HepG2 (cell line): ENCODE measurements around the gene CTSW. TPM values are rescaled to one million over a fixed set of nuclear protein-coding genes. Genes with fewer than 3 reads are reported as not detected.
A peak's percentile ranks its signal among the peaks of the same experiment; 100 is the strongest.

Experiments
- ATAC-seq: fragments of 200-7000 bp; cut with Tn5 transposase; 3 replicates; pipeline ENCODE4 v1.9.1; 2020; ENCODE audit warnings: mild to moderate bottlenecking, moderate library complexity
- BruUV-seq: library from RNA; stranded (reverse); fragments of 400-500 nt; replicated peaks from 2 replicates; lab custom pipeline; 2021; lab: Mats Ljungman, UMichigan
- CTCF ChIA-PET: fragments of 300-600 bp; formaldehyde crosslinking; extraction: SDS; loops from one replicate; lab custom pipeline; 2021; ENCODE audit warnings: low total read pairs, inconsistent platforms, low intra/inter-chr PET ratio; lab: Yijun Ruan, JAX
- POLR2A ChIA-PET: fragments of 350-600 bp; sonication (Branson Sonifier 250); formaldehyde crosslinking; loops from one replicate; lab custom pipeline; 2020; ENCODE audit warnings: antibody characterized with exemption, inconsistent platforms; lab: Yijun Ruan, JAX
- DNase-seq: peaks from one replicate; pipeline ENCODE4 v3.0.0-alpha.2; 2015; ENCODE audit warnings: low spot score
- FAIRE-seq: peaks from 3 replicates; lab custom pipeline; 2011; peaks lifted over from hg19 to GRCh38; lab: Jason Lieb, UNC
- H2AFZ ChIP-seq: one replicate; pipeline ENCODE4 v1.6.1; 2011; ENCODE audit warnings: low read length, inconsistent platforms
- H3K27ac ChIP-seq: fragments of 300-600 bp; 3 replicates; pipeline ENCODE4 v1.8.0; 2011; ENCODE audit warnings: mixed run types, mild to moderate bottlenecking, mixed read lengths, low read length, inconsistent platforms; ENCODE audit not compliant: insufficient read depth; ENCODE audit errors: extremely low read length
- H3K27me3 ChIP-seq, 2 experiments: fragments of 200-600 bp in 1 of 2; 2 replicates in 1 of 2; 3 replicates in 1 of 2; pipeline versions ENCODE4 v1.6.0 to v1.8.0; 2011; ENCODE audit warnings: low read length in 2 of 2, mild to moderate bottlenecking in 2 of 2, moderate library complexity in 2 of 2, inconsistent platforms in 1 of 2; ENCODE audit not compliant: insufficient read depth in 2 of 2, control insufficient read depth in 1 of 2
- H3K36me3 ChIP-seq, 2 experiments: fragments of 200-600 bp in 1 of 2; replicated peaks in 1 of 2; 2 replicates in 1 of 2; 3 replicates in 1 of 2; pipeline versions ENCODE4 v1.5.1 to v1.8.0; 2011; ENCODE audit warnings: low read length in 2 of 2, inconsistent platforms in 1 of 2; ENCODE audit not compliant: insufficient read depth in 2 of 2, control insufficient read depth in 1 of 2
- H3K4me1 ChIP-seq: 2 replicates; pipeline ENCODE4 v1.5.1; 2012; ENCODE audit warnings: low read length, inconsistent platforms; ENCODE audit not compliant: insufficient read depth
- H3K4me2 ChIP-seq: 2 replicates; pipeline ENCODE4 v1.6.0; 2011; ENCODE audit warnings: low read depth, low read length, inconsistent platforms
- H3K4me3 ChIP-seq, 3 experiments: fragments of 200-600 bp in 1 of 3; sonication (generic), shearing (Covaris generic) in 1 of 3; replicated peaks in 1 of 3; 2 replicates each; pipeline ENCODE4 v1.5.1; 2011 to 2016; ENCODE audit warnings: low read length in 3 of 3, inconsistent platforms in 2 of 3, low read depth in 2 of 3, mild to moderate bottlenecking in 2 of 3, control low read depth in 1 of 3, mixed read lengths in 1 of 3; ENCODE audit not compliant: insufficient read depth in 1 of 3
- H3K79me2 ChIP-seq: one replicate; pipeline ENCODE4 v1.6.1; 2011; ENCODE audit warnings: low read length, inconsistent platforms; ENCODE audit not compliant: insufficient read depth
- H3K9ac ChIP-seq: 2 replicates; pipeline ENCODE4 v1.6.0; 2011; ENCODE audit warnings: mild to moderate bottlenecking, low read depth, low read length, inconsistent platforms; ENCODE audit not compliant: insufficient read depth
- H3K9me3 ChIP-seq: 2 replicates; pipeline ENCODE4 v1.5.1; 2012; ENCODE audit warnings: mild to moderate bottlenecking, low read length
- H4K20me1 ChIP-seq: 2 replicates; pipeline ENCODE4 v1.6.0; 2011; ENCODE audit warnings: inconsistent platforms, mild to moderate bottlenecking, low read length, moderate library complexity; ENCODE audit not compliant: insufficient read depth
- BHLHE40 ChIP-seq: IDR thresholded peaks from 2 replicates; pipeline ENCODE4 v1.6.1; 2011; ENCODE audit warnings: low read length, improper control_type of control experiment
- BRD4 ChIP-seq: sonication (generic); formaldehyde crosslinking; IDR thresholded peaks from 2 replicates; pipeline ENCODE4 v1.4.0; 2020; ENCODE audit warnings: missing genetic modification reagents
- HMGXB4 ChIP-seq, 2 experiments: sonication (generic) in 1 of 2; formaldehyde crosslinking in 1 of 2; IDR thresholded peaks; 2 replicates each; pipeline versions ENCODE4 v1.4.0 to v1.6.1; 2018 to 2020; ENCODE audit warnings: missing genetic modification reagents in 2 of 2, borderline replicate concordance in 1 of 2, low read depth in 1 of 2, mild to moderate bottlenecking in 1 of 2, missing biosample characterization in 1 of 2
- POLR2A ChIP-seq, 2 experiments: IDR thresholded peaks; 2 replicates each; pipeline ENCODE4 v1.6.1; 2011; ENCODE audit warnings: low read depth in 2 of 2, low read length in 2 of 2, mild to moderate bottlenecking in 1 of 2, moderate library complexity in 1 of 2; ENCODE audit not compliant: insufficient read depth in 1 of 2
- POLR2G ChIP-seq: fragments of 200-400 bp; formaldehyde crosslinking; IDR thresholded peaks from 2 replicates; pipeline ENCODE4 v1.6.1; 2018; ENCODE audit warnings: mild to moderate bottlenecking, low read depth, low read length, moderate library complexity
- ZNF256 ChIP-seq: sonication (generic); formaldehyde crosslinking; conservative IDR thresholded peaks from 2 replicates; pipeline ENCODE4 v1.4.0; 2020; ENCODE audit warnings: missing genetic modification reagents
- WGBS: methylation state at CpG from one replicate; pipeline ENCODE4 v1.1.6; 2017; ENCODE audit warnings: low lambda C conversion rate; 5-methylcytosine and 5-hydroxymethylcytosine counted together
- in situ Hi-C: cut with HindIII; loops from 2 replicates; pipeline ENCODE4 v1.10.0; 2017; ENCODE audit warnings: low pct_unique_long_range_greater_than_20kb; ENCODE audit not compliant: extremely low pct_ligation_motif_present
- intact Hi-C: fragments of 100-400 bp; cut with micrococcal nuclease; formaldehyde crosslinking; loops from one replicate; pipeline ENCODE4 v1.10.0; 2022; ENCODE audit not compliant: unreplicated experiment
- polyA plus RNA-seq, 8 experiments: library from polyadenylated mRNA; depleted of rRNA in 3 of 8; stranded (reverse) in 7 of 8; unstranded in 1 of 8; fragments of >200 nt; fragmentation: Illumina TruSeq in 4 of 8; extraction: Trizol in 4 of 8; gene quantifications; 2 replicates each; pipeline versions ENCODE4 v1.2.1 to v1.2.3, GENCODE V29; 2011 to 2016; ENCODE audit warnings: low read depth in 4 of 8, missing spikeins in 1 of 8, mixed read lengths in 1 of 8; ENCODE audit not compliant: insufficient read depth in 1 of 8
- total RNA-seq, 5 experiments: library from RNA; depleted of rRNA; stranded (reverse); fragments of >200 nt; fragmentation: Illumina TruSeq; extraction: Trizol; gene quantifications; 2 replicates each; pipeline ENCODE4 v1.2.3, GENCODE V29; 2016; ENCODE audit warnings: low read depth in 1 of 5
- TF ChIP-seq, protein P1 (sequence below): sonication (generic); formaldehyde crosslinking; IDR thresholded peaks from 2 replicates; pipeline ENCODE4 v1.8.1; 2023; ENCODE audit warnings: mild to moderate bottlenecking, inconsistent platforms, moderate library complexity, missing genetic modification reagents, borderline replicate concordance

The CTSW gene
- total and polyA plus RNA-seq, 2 of the 13 experiments (the other 11 are each of a cell fraction or from before 2014, with no cell fraction given), result 0.09 TPM; not detected in 1

- H4K20me1 ChIP-seq, result no peaks in the 10 kb centered on the region
- H3K4me3 ChIP-seq, result no peak overlapping the region
- no peak overlapping the region for H3K9ac ChIP-seq
- peaks cover 7 to 30% of the 10 kb centered on the region in 2 experiments; a peak in 4 of 5 replicates for H3K36me3 ChIP-seq
- POLR2A ChIA-PET, result interaction anchor here (1.0 to 8.9 kb wide), 5 partner anchors 10 to 156 kb away, joined by 3 to 81 read pairs (median 3); partner anchors contain the start of genes CFL1, FIBP and MUS81
- H3K4me2 ChIP-seq, result no peak overlapping the region
- intact Hi-C loops, result no loop called here
- no peaks in the 10 kb centered on the region; a peak in 1 of 5 replicates for H3K27me3 ChIP-seq
- in situ Hi-C loops, result no loop called here
- no peak overlapping the region for H2AFZ ChIP-seq
- CTCF ChIA-PET, result no interaction called here
- FAIRE-seq, result no peak
- BruUV-seq, result TSS peak; percentile 32
- peak in 1 of 2 experiments; percentile 12; a peak in 1 of 4 replicates for TF ChIP-seq POLR2A (IDR thresholded peaks at IDR 0.05; ENCODE audit: insufficient read depth in 1 of 2, low read depth in 2 of 2, low read length in 2 of 2)
- TF ChIP-seq ZNF256 (CRISPR knock-in tag), result no peak
- no peak for TF ChIP-seq BRD4
- no peak for TF ChIP-seq HMGXB4 (CRISPR knock-in tag; IDR thresholded peaks at IDR 0.05; ENCODE audit: borderline replicate concordance in 1 of 2, low read depth in 1 of 2)
- 0 out of 2 replicates have a peak, but pooled peaks have one; percentile 20 for TF ChIP-seq POLR2G
- TF ChIP-seq, protein P1, sequence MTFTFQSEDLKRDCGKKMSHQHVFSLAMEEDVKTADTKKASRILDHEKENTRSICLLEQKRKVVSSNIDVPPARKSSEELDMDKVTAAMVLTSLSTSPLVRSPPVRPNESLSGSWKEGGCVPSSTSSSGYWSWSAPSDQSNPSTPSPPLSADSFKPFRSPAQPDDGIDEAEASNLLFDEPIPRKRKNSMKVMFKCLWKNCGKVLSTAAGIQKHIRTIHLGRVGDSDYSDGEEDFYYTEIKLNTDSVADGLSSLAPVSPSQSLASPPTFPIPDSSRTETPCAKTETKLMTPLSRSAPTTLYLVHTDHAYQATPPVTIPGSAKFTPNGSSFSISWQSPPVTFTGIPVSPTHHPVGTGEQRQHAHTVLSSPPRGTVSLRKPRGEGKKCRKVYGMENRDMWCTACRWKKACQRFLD (CRISPR knock-in tag), result no peak
- no peak for TF ChIP-seq BHLHE40
- no peak overlapping the region for H3K27ac ChIP-seq
- WGBS, result 100% methylated on average over 2 of the region's 3 CpGs
- no peaks in the 10 kb centered on the region for H3K79me2 ChIP-seq
- no peaks in the 10 kb centered on the region for H3K9me3 ChIP-seq
- no peak for ATAC-seq
- no peak for DNase-seq
- peaks cover 22% of the 10 kb centered on the region for H3K4me1 ChIP-seq
These were observed 10.7 kb upstream of the CTSW start for GRCh38 chr11:65868907-65869306.
